AG04449 (cell line): ENCODE measurements around the gene MLKL.

Experiments
- CTCF ChIA-PET: fragments of 350-600 bp; formaldehyde crosslinking; extraction: SDS; loops from one replicate; lab custom pipeline; 2021; ENCODE audit warnings: antibody characterized with exemption; lab: Yijun Ruan, JAX
- POLR2A ChIA-PET: fragments of 400-600, 350-600 bp; formaldehyde crosslinking; extraction: SDS; loops from one replicate; lab custom pipeline; 2020; ENCODE audit warnings: antibody characterized with exemption, inconsistent platforms; lab: Yijun Ruan, JAX
- DNase-seq: peaks from one replicate; pipeline ENCODE4 v3.0.0-alpha.2; 2010; ENCODE audit warnings: low read depth, low spot score
- H3K4me3 ChIP-seq: 2 replicates; pipeline ENCODE4 v1.5.1; 2011; ENCODE audit warnings: low read depth, mild to moderate bottlenecking, control low read depth, low read length
- TF ChIP-seq, protein P1 (sequence below): IDR thresholded peaks from one replicate; pipeline ENCODE4 v1.5.1; 2011; ENCODE audit warnings: mild to moderate bottlenecking, moderate library complexity, low read length, control low read depth, inconsistent platforms; ENCODE audit not compliant: insufficient read depth; ENCODE audit errors: missing control alignments

Gene MLKL

DNA sequence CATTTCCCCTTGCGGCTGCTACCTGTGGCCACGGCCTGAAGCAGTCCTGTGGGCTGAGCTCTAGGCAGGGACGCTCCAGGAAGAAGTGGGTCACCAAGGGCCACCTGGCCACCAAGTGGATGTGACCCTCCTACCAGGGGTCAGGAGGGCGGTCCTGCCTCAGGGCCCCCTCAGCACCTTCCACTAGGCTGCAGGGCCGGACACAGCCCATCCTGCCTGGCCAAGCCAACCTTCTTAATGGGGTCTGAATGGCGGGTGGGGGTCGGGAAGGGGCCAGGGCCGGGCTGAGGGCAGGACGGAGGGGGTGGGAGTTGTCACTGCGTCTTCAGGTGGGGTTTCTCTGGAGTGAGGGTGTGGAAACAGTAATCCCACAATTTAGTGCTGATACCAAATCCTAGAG is 13.2 kb upstream of the MLKL start:
- ChIA-PET CTCF (interaction anchor here (4.7 to 14.6 kb wide), 3 partner anchors 13 to 148 kb away, joined by 59 to 326 read pairs (median 93); partner anchors contain the start of gene MLKL), POLR2A (no interaction called here)
- no peak overlapping the region for H3K4me3 ChIP-seq
- TF ChIP-seq, protein P1, sequence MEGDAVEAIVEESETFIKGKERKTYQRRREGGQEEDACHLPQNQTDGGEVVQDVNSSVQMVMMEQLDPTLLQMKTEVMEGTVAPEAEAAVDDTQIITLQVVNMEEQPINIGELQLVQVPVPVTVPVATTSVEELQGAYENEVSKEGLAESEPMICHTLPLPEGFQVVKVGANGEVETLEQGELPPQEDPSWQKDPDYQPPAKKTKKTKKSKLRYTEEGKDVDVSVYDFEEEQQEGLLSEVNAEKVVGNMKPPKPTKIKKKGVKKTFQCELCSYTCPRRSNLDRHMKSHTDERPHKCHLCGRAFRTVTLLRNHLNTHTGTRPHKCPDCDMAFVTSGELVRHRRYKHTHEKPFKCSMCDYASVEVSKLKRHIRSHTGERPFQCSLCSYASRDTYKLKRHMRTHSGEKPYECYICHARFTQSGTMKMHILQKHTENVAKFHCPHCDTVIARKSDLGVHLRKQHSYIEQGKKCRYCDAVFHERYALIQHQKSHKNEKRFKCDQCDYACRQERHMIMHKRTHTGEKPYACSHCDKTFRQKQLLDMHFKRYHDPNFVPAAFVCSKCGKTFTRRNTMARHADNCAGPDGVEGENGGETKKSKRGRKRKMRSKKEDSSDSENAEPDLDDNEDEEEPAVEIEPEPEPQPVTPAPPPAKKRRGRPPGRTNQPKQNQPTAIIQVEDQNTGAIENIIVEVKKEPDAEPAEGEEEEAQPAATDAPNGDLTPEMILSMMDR = no peak
- no peak for DNase-seq

DNA sequence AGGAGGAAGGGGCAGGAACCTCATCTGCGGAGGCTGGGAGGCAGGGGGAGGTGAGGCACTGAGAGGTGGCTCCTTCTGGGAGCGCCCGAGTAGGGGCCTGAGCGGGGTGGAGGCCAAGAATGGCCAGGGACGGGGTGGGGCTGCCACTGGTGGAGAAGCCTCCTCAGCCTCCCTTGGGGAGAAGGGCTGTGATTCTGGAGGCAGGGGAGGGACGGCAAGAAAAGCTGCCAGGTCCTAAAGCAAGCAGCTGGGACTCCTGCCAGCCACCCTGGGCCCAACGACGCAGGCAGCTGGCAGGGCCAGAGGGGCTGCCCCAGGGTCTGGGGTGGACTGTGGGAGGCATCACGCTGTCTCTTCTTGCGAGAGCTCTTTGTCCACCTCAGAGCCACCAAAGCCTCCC is 12.7 kb upstream of the MLKL start:
- ChIA-PET CTCF (interaction anchor here (1.7 to 14.6 kb wide), 5 partner anchors 13 to 398 kb away, joined by 6 to 326 read pairs (median 59); partner anchors contain the start of gene MLKL), POLR2A (no interaction called here)
- DNase-seq = no peak
- TF ChIP-seq, protein P1 = no peak
- no peak overlapping the region for H3K4me3 ChIP-seq

DNA sequence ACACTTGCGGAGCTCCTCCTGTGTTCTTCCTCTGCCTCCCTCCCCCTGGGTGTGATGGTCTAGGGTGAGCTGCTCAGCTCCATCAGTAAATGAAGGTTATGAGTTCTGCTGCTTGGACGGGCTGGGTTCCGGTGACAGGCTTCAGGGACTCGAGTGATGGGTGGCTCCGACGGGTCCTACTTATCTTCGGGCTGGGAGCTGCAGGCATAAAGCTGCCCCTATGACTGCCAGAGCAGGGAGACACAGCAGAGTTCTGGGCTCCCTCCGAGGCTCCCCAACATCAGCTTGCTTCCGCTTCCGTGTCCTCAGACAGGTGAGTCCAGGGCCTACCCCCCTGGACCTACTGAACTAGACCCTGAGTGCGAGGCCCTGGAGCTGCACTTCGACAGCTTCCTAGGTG is 11.3 kb upstream of the MLKL start:
- POLR2A ChIA-PET = no interaction called here
- H3K4me3 ChIP-seq = no peak overlapping the region
- TF ChIP-seq, protein P1 = no peak
- CTCF ChIA-PET = interaction anchor here (0.8 to 14.6 kb wide), 7 partner anchors 12 to 399 kb away, joined by 3 to 326 read pairs (median 19); partner anchors contain the start of gene MLKL
- no peak for DNase-seq

DNA sequence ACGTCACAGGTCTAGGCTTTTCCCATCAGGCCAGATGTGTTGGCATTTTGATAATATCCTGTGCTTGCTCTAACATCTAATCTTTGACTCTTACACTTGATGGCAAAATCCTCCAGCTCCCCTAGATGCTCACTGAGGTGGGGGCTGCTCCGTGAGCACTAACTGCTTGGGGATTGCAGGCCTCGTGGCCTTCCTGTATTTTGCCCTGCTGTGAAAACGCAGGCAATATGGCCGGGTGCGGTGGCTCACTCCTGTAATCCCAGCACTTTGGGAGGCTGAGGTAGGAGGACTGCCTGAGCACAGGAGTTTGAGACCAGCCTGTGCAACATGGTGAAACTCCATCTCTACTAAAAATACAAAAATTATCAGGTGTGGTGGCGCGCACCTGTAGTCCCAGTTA is 9.7 kb upstream of the MLKL start:
- no peak overlapping the region for H3K4me3 ChIP-seq
- ChIA-PET CTCF (interaction anchor here (0.7 to 14.6 kb wide), 12 partner anchors 8 to 402 kb away, joined by 3 to 326 read pairs (median 4); partner anchors contain the start of gene MLKL), POLR2A (no interaction called here)
- no peak for DNase-seq
- TF ChIP-seq, protein P1 = no peak

DNA sequence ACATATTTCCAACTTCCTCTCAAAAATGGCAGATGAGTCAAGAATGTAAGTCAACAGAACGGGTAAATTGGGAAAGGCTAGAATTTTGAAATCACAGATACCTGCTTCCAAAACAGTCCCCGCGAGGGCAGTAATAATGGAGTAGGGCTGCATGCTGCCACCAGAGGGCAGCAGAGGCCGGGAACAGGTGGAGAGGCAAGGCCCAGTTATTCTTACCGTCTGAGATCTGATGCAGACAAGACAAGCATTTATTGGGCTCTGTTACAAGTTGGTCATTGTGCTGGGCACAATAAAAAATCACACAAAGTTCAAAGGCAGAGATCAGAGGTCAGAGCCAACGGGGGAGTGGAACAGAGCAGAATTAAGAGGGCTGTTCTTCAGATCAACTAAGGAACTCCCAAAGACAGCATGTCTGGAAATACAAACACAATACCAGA is 8.8 kb upstream of the MLKL start:
- POLR2A ChIA-PET = no interaction called here
- DNase-seq = no peak
- TF ChIP-seq, protein P1 = peak; percentile 93
- no peak overlapping the region for H3K4me3 ChIP-seq
- CTCF ChIA-PET = interaction anchor here (0.9 to 14.6 kb wide), 9 partner anchors 10 to 402 kb away, joined by 3 to 326 read pairs (median 5); partner anchors contain the start of gene MLKL

DNA sequence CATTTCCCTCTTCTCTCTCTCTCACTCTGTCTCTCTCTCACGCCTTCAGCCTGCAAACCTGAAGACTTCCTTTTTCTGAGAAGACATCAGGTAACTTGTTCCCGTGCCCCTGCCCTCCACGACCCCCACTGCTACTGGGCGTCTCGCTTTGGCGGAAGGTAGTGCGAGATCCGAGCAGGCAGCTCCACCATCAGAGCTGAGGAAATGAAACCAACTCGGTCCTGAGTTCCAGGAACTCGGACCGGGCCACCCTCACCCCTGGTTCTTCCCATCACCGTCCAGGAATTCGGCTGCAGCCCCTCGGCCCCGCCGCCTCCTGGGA is 585 bp downstream of the MLKL start:
- ChIA-PET CTCF (interaction anchor here (0.7 to 8.8 kb wide), 8 partner anchors 8 to 411 kb away, joined by 3 to 68 read pairs (median 6); no protein-coding TSS in a partner anchor), POLR2A (no interaction called here)
- TF ChIP-seq, protein P1 = no peak
- DNase-seq = no peak
- H3K4me3 ChIP-seq = peak overlapping the region; percentile 80
